ENCODE results near the gene HOOK2. TPM values are rescaled to one million over a fixed set of nuclear protein-coding genes. Genes with fewer than 3 reads are reported as not detected.
"Not testable (repeated sequence)": the region's sequence is repeated elsewhere in the genome, so short reads cannot be mapped to it uniquely, and the experiment has no call there.

Gene HOOK2
- polyA plus RNA-seq, 4 donors, result 34.6 to 85.0 (median 63.2) TPM

GRCh38 chr19:12723381-12723640, 52.0 kb downstream of the HOOK2 start:
- no peak for DNase-seq (ENCODE audit: low read depth in 4 of 4, low spot score in 2 of 4)

- peak; percentile 93 to 98 (median 96) for DNase-seq (ENCODE audit: low read depth in 4 of 4, low spot score in 2 of 4)
These were observed 52.6 kb downstream of the HOOK2 start for GRCh38 chr19:12722566-12723380.

GRCh38 chr19:12721656-12722565, 53.4 kb downstream of the HOOK2 start:
- peak in 1 of 4 donors; percentile 65 for DNase-seq (ENCODE audit: low read depth in 4 of 4, low spot score in 2 of 4)

GRCh38 chr19:12720851-12721655, 54.3 kb downstream of the HOOK2 start:
- no peak for DNase-seq (ENCODE audit: low read depth in 4 of 4, low spot score in 2 of 4)

- no peak for DNase-seq (ENCODE audit: low read depth in 4 of 4, low spot score in 2 of 4)
These were observed 55.1 kb downstream of the HOOK2 start for GRCh38 chr19:12720296-12720695.

GRCh38 chr19:12715929-12716328, 59.4 kb downstream of the HOOK2 start:
- no peak for DNase-seq (ENCODE audit: low read depth in 4 of 4, low spot score in 2 of 4)

GRCh38 chr19:12715102-12715501, 60.2 kb downstream of the HOOK2 start:
- no peak for DNase-seq (ENCODE audit: low read depth in 4 of 4, low spot score in 2 of 4)

GRCh38 chr19:12713304-12713703, 62.0 kb downstream of the HOOK2 start:
- not testable (repeated sequence) for DNase-seq (ENCODE audit: low read depth in 4 of 4, low spot score in 2 of 4)

Other genes starting within 250 kb of the HOOK2 start
- 10 to 100 TPM; 11.1 to 14.6 (median 13.4) TPM for gene ZNF564, start 224.1 kb downstream of the HOOK2 start, polyA plus RNA-seq (ENCODE audit: insufficient read length in 4 of 4)
- gene ZNF490, start 164.7 kb downstream of the HOOK2 start, polyA plus RNA-seq (ENCODE audit: insufficient read length in 4 of 4), result 1 to 10 TPM; 3.5 to 6.4 (median 5.7) TPM
- gene ZNF791, start 164.6 kb downstream of the HOOK2 start, polyA plus RNA-seq (ENCODE audit: insufficient read length in 4 of 4), result 10 to 100 TPM; 13.7 to 26.7 (median 20.9) TPM
- gene MAN2B1, start 108.8 kb downstream of the HOOK2 start, polyA plus RNA-seq (ENCODE audit: insufficient read length in 4 of 4), result 10 to 100 TPM; 23.6 to 35.9 (median 33.6) TPM
- 10 to 100 TPM; 12.0 to 30.5 (median 22.5) TPM for gene WDR83, start 108.7 kb downstream of the HOOK2 start, polyA plus RNA-seq (ENCODE audit: insufficient read length in 4 of 4)
- 10 to 100 TPM; 72.6 to 98.7 (median 85.4) TPM for gene DHPS, start 93.7 kb downstream of the HOOK2 start, polyA plus RNA-seq (ENCODE audit: insufficient read length in 4 of 4)
- gene GNG14, start 87.6 kb downstream of the HOOK2 start, polyA plus RNA-seq (ENCODE audit: insufficient read length in 4 of 4), result under 1 TPM in 1 of 4 donors, not detected in 3; 0.49 TPM
- 10 to 100 TPM; 13.6 to 18.8 (median 16.2) TPM for gene FBXW9, start 78.9 kb downstream of the HOOK2 start, polyA plus RNA-seq (ENCODE audit: insufficient read length in 4 of 4)
- gene TNPO2, start 51.6 kb downstream of the HOOK2 start, polyA plus RNA-seq (ENCODE audit: insufficient read length in 4 of 4), result 10 to 100 TPM; 55.5 to 98.6 (median 72.3) TPM
- 100 to 1,000 TPM; 143 to 230 (median 189) TPM for gene TRIR, start 40.9 kb downstream of the HOOK2 start, polyA plus RNA-seq (ENCODE audit: insufficient read length in 4 of 4)
- gene GET3, start 38.1 kb downstream of the HOOK2 start, polyA plus RNA-seq (ENCODE audit: insufficient read length in 4 of 4), result 100 to 1,000 TPM in 1 of 4 donors, 10 to 100 TPM in 3; 76.8 to 108 (median 91.6) TPM
- under 1 TPM in 2 of 4 donors, not detected in 2; 0.13 to 0.14 TPM for gene BEST2, start 23.8 kb downstream of the HOOK2 start, polyA plus RNA-seq (ENCODE audit: insufficient read length in 4 of 4)
- gene JUNB, start 15.9 kb upstream of the HOOK2 start, polyA plus RNA-seq (ENCODE audit: insufficient read length in 4 of 4), result 10 to 100 TPM; 15.6 to 78.0 (median 30.9) TPM
- gene PRDX2, start 26.2 kb upstream of the HOOK2 start, polyA plus RNA-seq (ENCODE audit: insufficient read length in 4 of 4), result 100 to 1,000 TPM; 294 to 388 (median 320) TPM
- gene THSD8, start 26.5 kb upstream of the HOOK2 start, polyA plus RNA-seq (ENCODE audit: insufficient read length in 4 of 4), result 10 to 100 TPM in 2 of 4 donors, 1 to 10 TPM in 2; 5.4 to 10.8 (median 8.0) TPM
- gene RNASEH2A, start 31.0 kb upstream of the HOOK2 start, polyA plus RNA-seq (ENCODE audit: insufficient read length in 4 of 4), result 10 to 100 TPM; 29.1 to 45.7 (median 35.3) TPM
- under 1 TPM in 1 of 4 donors, not detected in 3; 0.08 TPM for gene RTBDN, start 59.0 kb upstream of the HOOK2 start, polyA plus RNA-seq (ENCODE audit: insufficient read length in 4 of 4)
- gene MAST1, start 63.0 kb upstream of the HOOK2 start, polyA plus RNA-seq (ENCODE audit: insufficient read length in 4 of 4), result 1 to 10 TPM in 3 of 4 donors, under 1 TPM in 1; 0.92 to 2.0 (median 1.3) TPM
- 10 to 100 TPM in 3 of 4 donors, 1 to 10 TPM in 1; 9.7 to 15.3 (median 12.6) TPM for gene DNASE2, start 105.9 kb upstream of the HOOK2 start, polyA plus RNA-seq (ENCODE audit: insufficient read length in 4 of 4)
- under 1 TPM; 0.22 to 0.99 (median 0.42) TPM for gene KLF1, start 111.6 kb upstream of the HOOK2 start, polyA plus RNA-seq (ENCODE audit: insufficient read length in 4 of 4)
- 10 to 100 TPM; 27.4 to 38.4 (median 35.4) TPM for gene GCDH, start 115.6 kb upstream of the HOOK2 start, polyA plus RNA-seq (ENCODE audit: insufficient read length in 4 of 4)
- 1 to 10 TPM; 2.2 to 4.7 (median 3.3) TPM for gene SYCE2, start 143.7 kb upstream of the HOOK2 start, polyA plus RNA-seq (ENCODE audit: insufficient read length in 4 of 4)
- gene FARSA, start 158.2 kb upstream of the HOOK2 start, polyA plus RNA-seq (ENCODE audit: insufficient read length in 4 of 4), result 10 to 100 TPM; 41.7 to 67.4 (median 55.2) TPM
- gene CALR, start 163.1 kb upstream of the HOOK2 start, polyA plus RNA-seq (ENCODE audit: insufficient read length in 4 of 4), result 100 to 1,000 TPM; 819 to 974 (median 899) TPM
- 100 to 1,000 TPM in 1 of 4 donors, 10 to 100 TPM in 3; 61.9 to 102 (median 87.3) TPM for gene RAD23A, start 170.3 kb upstream of the HOOK2 start, polyA plus RNA-seq (ENCODE audit: insufficient read length in 4 of 4)
- 10 to 100 TPM; 29.9 to 54.1 (median 39.2) TPM for gene GADD45GIP1, start 181.7 kb upstream of the HOOK2 start, polyA plus RNA-seq (ENCODE audit: insufficient read length in 4 of 4)
- under 1 TPM in 3 of 4 donors, not detected in 1; 0.08 to 0.28 (median 0.13) TPM for gene DAND5, start 194.0 kb upstream of the HOOK2 start, polyA plus RNA-seq (ENCODE audit: insufficient read length in 4 of 4)
- gene NFIX, start 219.9 kb upstream of the HOOK2 start, polyA plus RNA-seq (ENCODE audit: insufficient read length in 4 of 4), result 10 to 100 TPM; 15.3 to 27.6 (median 20.0) TPM